HK-2 (cell line): Measurements from ENCODE around the gene COL10A1.

Experiments used
- DNase-seq: peaks from one replicate; pipeline ENCODE4 v3.0.0-alpha.2; 2018; ENCODE audit not compliant: unreplicated experiment

COL10A1 gene

GRCh38 chr6:116126032-116126431 lies at the start of gene COL10A1:
Gene COL10A1, minus strand, starts transcription at chr6:116126132. Its CDS starts 640 bp downstream, at chr6:116125492.
- DNase-seq: no peak

- DNase-seq: no peak
Measured at GRCh38 chr6:116175344-116175743, 49.4 kb upstream of the COL10A1 start.

GRCh38 chr6:116173928-116174327 lies 48.0 kb upstream of the COL10A1 start:
- no peak for DNase-seq

- DNase-seq: no peak
Measured at GRCh38 chr6:116170358-116171057, 44.6 kb upstream of the COL10A1 start.

- DNase-seq: no peak
Measured at GRCh38 chr6:116169880-116170279, 43.9 kb upstream of the COL10A1 start.

- DNase-seq: no peak
Measured at GRCh38 chr6:116168148-116168547, 42.2 kb upstream of the COL10A1 start.

- DNase-seq: no peak
Measured at GRCh38 chr6:116166369-116166768, 40.4 kb upstream of the COL10A1 start.

- no peak for DNase-seq
Measured at GRCh38 chr6:116165596-116165995, 39.7 kb upstream of the COL10A1 start.

- DNase-seq: no peak
Measured at GRCh38 chr6:116159782-116160524, 34.0 kb upstream of the COL10A1 start.

- no peak for DNase-seq
Measured at GRCh38 chr6:116158641-116159040, 32.7 kb upstream of the COL10A1 start.

- no peak for DNase-seq
Measured at GRCh38 chr6:116157391-116157790, 31.5 kb upstream of the COL10A1 start.

- DNase-seq: no peak
Measured at GRCh38 chr6:116156405-116157326, 30.7 kb upstream of the COL10A1 start.

GRCh38 chr6:116154887-116155286 lies 29.0 kb upstream of the COL10A1 start:
- no peak for DNase-seq

- no peak for DNase-seq
Measured at GRCh38 chr6:116152620-116153019, 26.7 kb upstream of the COL10A1 start.

GRCh38 chr6:116145803-116146675 lies 20.1 kb upstream of the COL10A1 start:
- no peak for DNase-seq

- DNase-seq: peak; percentile 27
Measured at GRCh38 chr6:116144605-116145004, 18.7 kb upstream of the COL10A1 start.

GRCh38 chr6:116139917-116140316 lies 14.0 kb upstream of the COL10A1 start:
- DNase-seq: no peak

GRCh38 chr6:116136933-116137340 lies 11.0 kb upstream of the COL10A1 start:
- no peak for DNase-seq

- DNase-seq: no peak
Measured at GRCh38 chr6:116136373-116136772, 10.4 kb upstream of the COL10A1 start.

- DNase-seq: no peak
Measured at GRCh38 chr6:116133453-116133852, 7.5 kb upstream of the COL10A1 start.
